Measurements from ENCODE around the gene HSPB2. TPM values are rescaled to one million over a fixed set of nuclear protein-coding genes. Genes with fewer than 3 reads are reported as not detected.

Gene HSPB2
- total RNA-seq, 6 experiments from 2014 or later, result 0.20 to 0.49 TPM; not detected in 4

GRCh38 chr11:111906680-111907079 lies 5.9 kb upstream of the HSPB2 start:
- Histone ChIP-seq H3K4me3 (no peak overlapping the region), H3K9me3 (no peaks in the 10 kb centered on the region), H3K27ac (no peak overlapping the region), H3K27me3 (no peaks in the 10 kb centered on the region), H3K4me1 (no peaks in the 10 kb centered on the region), H3K36me3 (no peaks in the 10 kb centered on the region)
- intact Hi-C loops (cut with DNase I), result no loop called here
- ATAC-seq, result no peak
- WGBS (ENCODE audit: insufficient coverage, low coverage, low lambda C conversion rate, missing lambda C conversion rate), result 100% methylated on average over 1 of the region's 1 CpG
- TF ChIP-seq, protein P1, sequence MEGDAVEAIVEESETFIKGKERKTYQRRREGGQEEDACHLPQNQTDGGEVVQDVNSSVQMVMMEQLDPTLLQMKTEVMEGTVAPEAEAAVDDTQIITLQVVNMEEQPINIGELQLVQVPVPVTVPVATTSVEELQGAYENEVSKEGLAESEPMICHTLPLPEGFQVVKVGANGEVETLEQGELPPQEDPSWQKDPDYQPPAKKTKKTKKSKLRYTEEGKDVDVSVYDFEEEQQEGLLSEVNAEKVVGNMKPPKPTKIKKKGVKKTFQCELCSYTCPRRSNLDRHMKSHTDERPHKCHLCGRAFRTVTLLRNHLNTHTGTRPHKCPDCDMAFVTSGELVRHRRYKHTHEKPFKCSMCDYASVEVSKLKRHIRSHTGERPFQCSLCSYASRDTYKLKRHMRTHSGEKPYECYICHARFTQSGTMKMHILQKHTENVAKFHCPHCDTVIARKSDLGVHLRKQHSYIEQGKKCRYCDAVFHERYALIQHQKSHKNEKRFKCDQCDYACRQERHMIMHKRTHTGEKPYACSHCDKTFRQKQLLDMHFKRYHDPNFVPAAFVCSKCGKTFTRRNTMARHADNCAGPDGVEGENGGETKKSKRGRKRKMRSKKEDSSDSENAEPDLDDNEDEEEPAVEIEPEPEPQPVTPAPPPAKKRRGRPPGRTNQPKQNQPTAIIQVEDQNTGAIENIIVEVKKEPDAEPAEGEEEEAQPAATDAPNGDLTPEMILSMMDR (IDR thresholded peaks at IDR 0.05), result no peak
- no peak for TF ChIP-seq POLR2A (IDR thresholded peaks at IDR 0.05)
- DNase-seq, result no peak

GRCh38 chr11:111908639-111909305 lies 3.8 kb upstream of the HSPB2 start:
- no peak for TF ChIP-seq POLR2A (IDR thresholded peaks at IDR 0.05)
- TF ChIP-seq, protein P1 (IDR thresholded peaks at IDR 0.05), result no peak
- no peaks in the 10 kb centered on the region for H3K9me3 ChIP-seq
- H3K27ac ChIP-seq, result no peak overlapping the region
- DNase-seq (no peak), ATAC-seq (no peak)
- whole genome bisulfite sequencing (ENCODE audit: insufficient coverage, low coverage, low lambda C conversion rate, missing lambda C conversion rate), result 74% methylated on average over 5 of the region's 5 CpGs
- intact Hi-C loops (cut with DNase I), result no loop called here
- H3K27me3 ChIP-seq, result no peaks in the 10 kb centered on the region
- no peaks in the 10 kb centered on the region for H3K36me3 ChIP-seq
- no peak overlapping the region for H3K4me3 ChIP-seq
- no peaks in the 10 kb centered on the region for H3K4me1 ChIP-seq

GRCh38 chr11:111909378-111909777 lies 3.2 kb upstream of the HSPB2 start:
- ATAC-seq, result no peak
- no peak for DNase-seq
- Histone ChIP-seq H3K4me1 (no peaks in the 10 kb centered on the region), H3K27ac (no peak overlapping the region), H3K36me3 (no peaks in the 10 kb centered on the region), H3K9me3 (no peaks in the 10 kb centered on the region), H3K4me3 (no peak overlapping the region), H3K27me3 (no peaks in the 10 kb centered on the region)
- intact Hi-C loops (cut with DNase I), result no loop called here
- WGBS (ENCODE audit: insufficient coverage, low coverage, low lambda C conversion rate, missing lambda C conversion rate), result 79% methylated on average over 5 of the region's 5 CpGs
- no peak for TF ChIP-seq POLR2A (IDR thresholded peaks at IDR 0.05)
- TF ChIP-seq, protein P1 (IDR thresholded peaks at IDR 0.05), result no peak

- no peaks in the 10 kb centered on the region for H3K9me3 ChIP-seq
- WGBS (ENCODE audit: insufficient coverage, low coverage, low lambda C conversion rate, missing lambda C conversion rate), result 48% methylated on average over 8 of the region's 9 CpGs
- no peaks in the 10 kb centered on the region for H3K27me3 ChIP-seq
- H3K36me3 ChIP-seq, result no peaks in the 10 kb centered on the region
- H3K27ac ChIP-seq, result peak overlapping the region in 2 of 3 donors; percentile 21 to 29
- H3K4me3 ChIP-seq, result peak overlapping the region in 1 of 3 donors; percentile 7
- TF ChIP-seq POLR2A (IDR thresholded peaks at IDR 0.05), result no peak
- TF ChIP-seq, protein P1 (IDR thresholded peaks at IDR 0.05), result no peak
- ATAC-seq (no peak), DNase-seq (no peak)
- no peaks in the 10 kb centered on the region for H3K4me1 ChIP-seq
- intact Hi-C loops (cut with DNase I), result no loop called here
Observed at GRCh38 chr11:111910676-111911562, 1.6 kb upstream of the HSPB2 start.
